Prostate gland (tissue), 2 donors: ENCODE data around the gene MDGA2. TPM values are rescaled to one million over a fixed set of nuclear protein-coding genes. Genes with fewer than 3 reads are reported as not detected.

Experiments used
- DNase-seq: peaks from one replicate; pipeline ENCODE4 v3.0.0-alpha.2; 2019; ENCODE audit warnings: low spot score
- H3K27ac ChIP-seq, 2 donors: fragments of 200-600 bp; sonication (generic); 2 replicates each; pipeline ENCODE4 v1.5.1; 2017 to 2019
- H3K27me3 ChIP-seq: fragments of 200-600 bp; sonication (generic); replicated peaks from 2 replicates; pipeline ENCODE4 v1.5.1; 2019; ENCODE audit not compliant: insufficient read depth
- H3K36me3 ChIP-seq, 2 donors: fragments of 200-600 bp; sonication (generic); 1 replicate in 1 of 2; 2 replicates in 1 of 2; pipeline versions ENCODE4 v1.5.1 to v1.8.1; 2017 to 2019
- H3K4me1 ChIP-seq: fragments of 200-600 bp; sonication (generic); replicated peaks from 2 replicates; pipeline ENCODE4 v1.5.1; 2019
- H3K4me3 ChIP-seq, 2 donors: fragments of 200-600 bp; sonication (generic); 2 replicates each; pipeline ENCODE4 v1.5.1; 2017 to 2019
- H3K9me3 ChIP-seq: fragments of 200-600 bp; sonication (generic); 2 replicates; pipeline ENCODE4 v1.5.1; 2017
- POLR2A ChIP-seq: fragments of 450-650 bp; IDR thresholded peaks from one replicate; pipeline ENCODE4 v1.6.1; 2016; ENCODE audit warnings: antibody characterized with exemption, mild to moderate bottlenecking
- POLR2AphosphoS5 ChIP-seq: sonication (generic); formaldehyde crosslinking; IDR thresholded peaks from one replicate; pipeline ENCODE4 v1.6.1; 2017; ENCODE audit warnings: antibody characterized with exemption
- WGBS: methylation state at CpG from one replicate; pipeline ENCODE4 v1.1.5; 2018; 5-methylcytosine and 5-hydroxymethylcytosine counted together
- intact Hi-C: fragments of 100-400 bp; cut with DNase I; formaldehyde crosslinking; loops from one replicate; pipeline ENCODE4 v1.14.2; 2022
- total RNA-seq, 2 donors: library from RNA; depleted of rRNA; stranded (reverse); fragments of >200 nt; gene quantifications; one replicate each; pipeline ENCODE4 v1.1.0, GENCODE V29; 2016
- TF ChIP-seq, protein P1 (sequence below), 4 experiments: fragments of 200-600 bp in 2 of 4; fragments of 450-650 bp in 2 of 4; sonication (generic) in 2 of 4; IDR thresholded peaks; 1 replicate in 3 of 4; 2 replicates in 1 of 4; pipeline ENCODE4 v1.5.1; 2016 to 2019; ENCODE audit warnings: antibody characterized with exemption in 4 of 4, mild to moderate bottlenecking in 2 of 4, moderate library complexity in 2 of 4

The MDGA2 gene
- total RNA-seq, result 1 to 10 TPM in 1 of 2 donors, not detected in 1; 2.1 TPM

DNA sequence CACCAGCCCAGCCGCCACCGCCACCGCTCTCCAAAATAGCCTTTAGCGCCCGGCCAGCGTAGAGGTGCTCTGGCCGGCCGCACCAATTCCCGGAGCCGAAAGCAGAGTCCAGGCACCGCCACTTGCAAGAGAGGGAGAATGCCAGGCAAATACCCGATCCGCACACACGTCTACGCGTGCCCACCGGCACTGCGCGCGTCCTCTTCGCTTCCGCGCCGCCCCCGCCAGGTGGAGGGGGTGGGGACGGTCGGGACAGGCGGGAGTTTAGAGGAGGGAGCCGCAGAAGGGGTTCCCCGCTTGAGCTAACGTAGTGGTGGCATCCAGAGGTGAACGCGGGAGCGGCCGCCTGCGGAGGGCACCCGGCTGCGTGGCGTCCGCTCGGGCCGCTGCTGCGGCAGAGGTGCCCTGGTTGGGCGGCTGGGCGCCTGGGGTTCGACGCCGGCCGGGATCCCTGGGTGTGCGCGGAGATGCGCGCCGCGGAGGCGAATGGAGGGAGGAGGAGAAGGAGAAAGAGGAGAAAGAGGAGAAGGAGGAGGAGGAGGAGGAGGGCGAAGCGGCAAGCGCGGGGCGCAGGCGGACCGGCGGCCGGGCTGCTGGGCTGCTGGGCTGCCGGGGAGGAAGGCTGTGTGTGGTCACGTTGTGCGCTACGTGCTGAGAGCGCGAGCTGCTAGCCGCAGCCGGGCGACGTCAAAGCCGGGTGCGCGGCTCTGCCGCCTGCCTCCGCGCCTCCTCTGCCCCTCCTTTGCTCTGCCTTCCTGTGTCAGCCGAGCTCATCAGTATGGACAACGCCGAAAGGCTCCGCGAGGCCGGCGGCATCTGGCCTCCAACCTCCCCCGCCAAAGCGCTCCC is at the start of gene MDGA2:
TSS of gene MDGA2 (minus strand) at position 140 of the 849 bp plus-strand sequence.
- TF ChIP-seq, protein P1, sequence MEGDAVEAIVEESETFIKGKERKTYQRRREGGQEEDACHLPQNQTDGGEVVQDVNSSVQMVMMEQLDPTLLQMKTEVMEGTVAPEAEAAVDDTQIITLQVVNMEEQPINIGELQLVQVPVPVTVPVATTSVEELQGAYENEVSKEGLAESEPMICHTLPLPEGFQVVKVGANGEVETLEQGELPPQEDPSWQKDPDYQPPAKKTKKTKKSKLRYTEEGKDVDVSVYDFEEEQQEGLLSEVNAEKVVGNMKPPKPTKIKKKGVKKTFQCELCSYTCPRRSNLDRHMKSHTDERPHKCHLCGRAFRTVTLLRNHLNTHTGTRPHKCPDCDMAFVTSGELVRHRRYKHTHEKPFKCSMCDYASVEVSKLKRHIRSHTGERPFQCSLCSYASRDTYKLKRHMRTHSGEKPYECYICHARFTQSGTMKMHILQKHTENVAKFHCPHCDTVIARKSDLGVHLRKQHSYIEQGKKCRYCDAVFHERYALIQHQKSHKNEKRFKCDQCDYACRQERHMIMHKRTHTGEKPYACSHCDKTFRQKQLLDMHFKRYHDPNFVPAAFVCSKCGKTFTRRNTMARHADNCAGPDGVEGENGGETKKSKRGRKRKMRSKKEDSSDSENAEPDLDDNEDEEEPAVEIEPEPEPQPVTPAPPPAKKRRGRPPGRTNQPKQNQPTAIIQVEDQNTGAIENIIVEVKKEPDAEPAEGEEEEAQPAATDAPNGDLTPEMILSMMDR (IDR thresholded peaks at IDR 0.05), result no peak
- TF ChIP-seq POLR2AphosphoS5, result no peak
- TF ChIP-seq POLR2A, result no peak
- peaks cover 16% of the 10 kb centered on the region for H3K27me3 ChIP-seq
- no peaks in the 10 kb centered on the region for H3K4me1 ChIP-seq
- H3K4me3 ChIP-seq, result no peak within 1 kb of the TSS
- H3K9me3 ChIP-seq, result no peaks in the 10 kb centered on the region
- WGBS, result 1% methylated on average over 90 of the region's 90 CpGs
- no peak for DNase-seq
- H3K27ac ChIP-seq, result no peak within 1 kb of the TSS
- intact Hi-C loops, result no loop called here
- no peaks in the 10 kb centered on the region for H3K36me3 ChIP-seq

DNA sequence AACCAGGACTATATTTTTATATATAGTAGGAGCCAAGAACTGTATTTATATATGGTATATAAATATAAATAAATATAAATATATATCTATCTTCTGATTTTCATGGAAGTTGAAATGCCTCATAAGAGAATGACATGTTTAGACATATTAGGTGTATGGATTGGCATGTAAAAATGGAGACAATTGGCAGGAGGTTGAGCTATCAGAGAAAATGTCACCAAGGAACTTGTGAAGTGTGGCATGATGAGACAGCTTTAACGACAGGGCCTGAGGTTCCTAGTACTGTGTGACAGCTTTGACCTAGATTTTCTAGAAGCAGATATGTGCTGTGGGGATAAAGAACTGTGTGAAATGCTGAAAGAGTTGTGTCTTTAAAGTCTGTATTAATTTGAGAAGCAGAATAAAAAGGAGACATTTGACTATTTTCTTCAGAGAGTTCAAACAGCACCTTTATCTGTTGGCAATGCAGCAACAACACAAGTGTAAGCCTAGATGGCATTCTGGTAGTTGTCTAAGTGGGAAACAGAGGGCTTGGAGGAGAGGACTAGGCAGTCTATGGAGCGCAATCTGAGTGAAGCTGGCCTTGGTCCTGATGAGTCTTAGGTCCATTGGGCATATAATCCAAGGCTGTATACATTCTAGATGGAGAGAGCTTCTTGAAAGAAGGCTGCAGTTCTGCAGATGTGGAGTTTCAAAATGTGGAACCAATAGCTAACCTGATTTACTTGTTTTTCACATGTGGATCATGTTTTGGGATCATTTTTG is 47.7 kb upstream of the MDGA2 start:
- H3K9me3 ChIP-seq, result no peaks in the 10 kb centered on the region
- H3K36me3 ChIP-seq, result no peaks in the 10 kb centered on the region
- intact Hi-C loops, result no loop called here
- TF ChIP-seq POLR2AphosphoS5, result no peak
- TF ChIP-seq, protein P1 (IDR thresholded peaks at IDR 0.05), result no peak
- H3K4me1 ChIP-seq, result no peaks in the 10 kb centered on the region
- WGBS, result 73% methylated on average over 2 of the region's 2 CpGs
- no peak overlapping the region for H3K4me3 ChIP-seq
- no peaks in the 10 kb centered on the region for H3K27me3 ChIP-seq
- no peak for DNase-seq
- H3K27ac ChIP-seq, result no peak overlapping the region

DNA sequence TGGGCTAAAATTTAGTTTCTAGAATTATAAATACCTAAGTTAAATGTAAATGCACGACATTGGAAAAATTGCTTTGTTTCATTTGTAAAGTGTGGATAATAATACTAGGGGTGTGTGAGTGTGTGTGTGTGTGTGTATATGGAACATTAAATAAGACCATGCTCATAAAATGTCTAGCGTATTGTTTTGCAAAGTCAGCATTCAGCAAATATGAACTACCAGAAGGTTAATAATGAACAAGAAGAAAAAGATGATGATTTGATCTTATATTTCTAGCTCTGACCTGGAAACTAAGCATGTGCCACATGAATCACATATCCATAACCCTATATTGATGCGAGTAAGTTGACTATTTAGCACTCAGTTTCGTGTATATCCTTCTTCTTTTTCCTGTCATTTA is 44.9 kb upstream of the MDGA2 start:
- no peak overlapping the region for H3K27ac ChIP-seq
- 84% methylated on average over 4 of the region's 4 CpGs for WGBS
- H3K4me1 ChIP-seq, result no peaks in the 10 kb centered on the region
- intact Hi-C loops, result no loop called here
- DNase-seq, result no peak
- no peaks in the 10 kb centered on the region for H3K36me3 ChIP-seq
- no peak for TF ChIP-seq POLR2A
- TF ChIP-seq, protein P1 (IDR thresholded peaks at IDR 0.05), result no peak
- TF ChIP-seq POLR2AphosphoS5, result no peak
- no peaks in the 10 kb centered on the region for H3K9me3 ChIP-seq
- no peak overlapping the region for H3K4me3 ChIP-seq
- H3K27me3 ChIP-seq, result no peaks in the 10 kb centered on the region

DNA sequence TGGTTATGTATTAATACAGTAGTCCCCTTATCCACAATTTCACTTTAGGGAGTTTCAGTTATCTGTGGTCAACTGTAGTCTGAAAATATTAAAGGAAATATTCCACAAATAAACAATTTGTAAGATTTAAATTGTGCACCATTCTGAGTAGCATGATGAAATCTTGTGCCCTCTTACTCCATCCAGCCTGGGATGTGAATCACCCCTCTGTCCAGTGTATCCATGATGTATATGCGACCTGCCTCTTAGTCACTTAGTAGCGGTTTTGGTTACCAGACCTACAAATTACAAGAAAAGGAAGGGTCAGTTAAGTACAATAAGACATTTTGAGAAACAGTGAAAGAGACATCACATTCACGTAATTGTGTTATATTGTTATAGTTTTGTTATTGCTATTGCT is 39.9 kb upstream of the MDGA2 start:
- 96% methylated on average over 3 of the region's 3 CpGs for WGBS
- Histone ChIP-seq H3K4me1 (no peaks in the 10 kb centered on the region), H3K36me3 (no peaks in the 10 kb centered on the region), H3K27ac (no peak overlapping the region), H3K27me3 (no peaks in the 10 kb centered on the region), H3K4me3 (no peak overlapping the region), H3K9me3 (no peaks in the 10 kb centered on the region)
- TF ChIP-seq POLR2AphosphoS5, result no peak
- TF ChIP-seq, protein P1 (IDR thresholded peaks at IDR 0.05), result no peak
- TF ChIP-seq POLR2A, result no peak
- intact Hi-C loops, result no loop called here
- DNase-seq, result no peak
